H1 (cell line): ENCODE data around the gene KIF21A. TPM values are rescaled to one million over a fixed set of nuclear protein-coding genes. Genes with fewer than 3 reads are reported as not detected.

Source experiments
- CTCF ChIA-PET: fragments of 300-600 bp; sonication (Branson Sonifier 250); formaldehyde crosslinking; loops from one replicate; lab custom pipeline; 2021; ENCODE audit not compliant: partially characterized antibody; lab: Charles Lee
- POLR2A ChIA-PET: fragments of 300-600 bp; sonication (Branson Sonifier 250); formaldehyde crosslinking; loops from one replicate; lab custom pipeline; 2021; ENCODE audit warnings: inconsistent platforms; ENCODE audit not compliant: partially characterized antibody; lab: Charles Lee
- DNase-seq, 2 experiments: peaks; one replicate each; pipeline versions ENCODE4 v3.0.0 to v3.0.0-alpha.2; 2010 to 2022; ENCODE audit warnings: low spot score in 2 of 2, low read depth in 1 of 2, mixed read lengths in 1 of 2
- FAIRE-seq: peaks from 2 replicates; lab custom pipeline; 2011; peaks lifted over from hg19 to GRCh38; lab: Jason Lieb, UNC
- H2AFZ ChIP-seq: 2 replicates; pipeline ENCODE4 v1.8.1; 2012; ENCODE audit warnings: low read length, inconsistent platforms
- H2AK5ac ChIP-seq: 2 replicates; pipeline ENCODE4 v1.6.1; 2013; ENCODE audit warnings: low read depth, low read length
- H2BK120ac ChIP-seq: replicated peaks from 2 replicates; pipeline ENCODE3; 2013; ENCODE audit warnings: low read depth, low read length, inconsistent platforms
- H2BK12ac ChIP-seq: 2 replicates; pipeline ENCODE4 v1.6.1; 2013; ENCODE audit warnings: low read depth, low read length
- H2BK15ac ChIP-seq: 2 replicates; pipeline ENCODE4 v1.6.1; 2013; ENCODE audit warnings: low read length
- H2BK20ac ChIP-seq: 2 replicates; pipeline ENCODE4 v1.6.1; 2013; ENCODE audit warnings: low read length
- H2BK5ac ChIP-seq: 2 replicates; pipeline ENCODE4 v1.6.1; 2013; ENCODE audit warnings: low read depth, low read length
- H3K14ac ChIP-seq: 2 replicates; pipeline ENCODE4 v1.6.1; 2013; ENCODE audit warnings: inconsistent platforms; ENCODE audit not compliant: insufficient read length
- H3K18ac ChIP-seq: 2 replicates; pipeline ENCODE4 v1.6.1; 2013; ENCODE audit warnings: low read length; ENCODE audit errors: extremely low read depth
- H3K23ac ChIP-seq: 2 replicates; pipeline ENCODE4 v1.6.1; 2013; ENCODE audit warnings: inconsistent platforms; ENCODE audit not compliant: insufficient read length
- H3K23me2 ChIP-seq: 2 replicates; pipeline ENCODE4 v1.6.1; 2013; ENCODE audit warnings: low read depth, low read length
- H3K27ac ChIP-seq: 2 replicates; pipeline ENCODE4 v1.6.1; 2011; ENCODE audit warnings: low read depth, low read length, inconsistent platforms
- H3K27me3 ChIP-seq, 4 experiments: replicated peaks in 1 of 4; 1 replicate in 1 of 4; 2 replicates in 3 of 4; pipeline versions ENCODE4 v1.6.1 to v1.8.1; 2011 to 2013; ENCODE audit warnings: low read length in 3 of 4, mild to moderate bottlenecking in 3 of 4, inconsistent platforms in 2 of 4, mixed read lengths in 2 of 4, moderate library complexity in 1 of 4; ENCODE audit not compliant: control insufficient read depth in 3 of 4, insufficient read depth in 3 of 4; ENCODE audit errors: extremely low read depth in 1 of 4
- H3K36me3 ChIP-seq, 4 experiments: 2 replicates each; pipeline versions ENCODE4 v1.6.1 to v1.8.1; 2011 to 2013; ENCODE audit warnings: mild to moderate bottlenecking in 4 of 4, low read length in 3 of 4, moderate library complexity in 2 of 4, control low read depth in 1 of 4, inconsistent platforms in 1 of 4; ENCODE audit not compliant: insufficient read depth in 4 of 4, control insufficient read depth in 2 of 4
- H3K4ac ChIP-seq: replicated peaks from 2 replicates; pipeline ENCODE3; 2013; ENCODE audit warnings: low read length, low read depth, mixed read lengths, inconsistent platforms; ENCODE audit not compliant: insufficient read length
- H3K4me1 ChIP-seq, 4 experiments: replicated peaks in 1 of 4; 1 replicate in 1 of 4; 2 replicates in 3 of 4; pipeline versions ENCODE4 v1.6.1 to v1.8.1; 2011 to 2013; ENCODE audit warnings: low read length in 3 of 4, inconsistent platforms in 2 of 4, mixed read lengths in 1 of 4; ENCODE audit not compliant: insufficient read depth in 4 of 4, control insufficient read depth in 3 of 4
- H3K4me2 ChIP-seq, 2 experiments: 2 replicates each; pipeline versions ENCODE4 v1.6.1 to v1.8.1; 2011 to 2013; ENCODE audit warnings: low read depth in 2 of 2, low read length in 2 of 2, control low read depth in 1 of 2, inconsistent platforms in 1 of 2, mild to moderate bottlenecking in 1 of 2; ENCODE audit not compliant: insufficient read depth in 1 of 2
- H3K4me3 ChIP-seq, 4 experiments: fragments of 200-600, 300-600 bp in 1 of 4; sonication (generic), shearing (Covaris generic), sonication (Bioruptor Twin) in 1 of 4; 2 replicates each; pipeline versions ENCODE4 v1.5.1 to v1.8.1; 2011 to 2016; ENCODE audit warnings: low read length in 4 of 4, low read depth in 3 of 4, control low read depth in 2 of 4, inconsistent platforms in 2 of 4, mild to moderate bottlenecking in 2 of 4, mixed read lengths in 1 of 4, moderate library complexity in 1 of 4; ENCODE audit not compliant: insufficient read depth in 2 of 4; ENCODE audit errors: extremely low read depth in 1 of 4
- H3K56ac ChIP-seq: replicated peaks from 2 replicates; pipeline ENCODE3; 2013; ENCODE audit warnings: low read depth, mild to moderate bottlenecking, mixed read lengths, low read length, inconsistent platforms; ENCODE audit not compliant: insufficient read length
- H3K79me1 ChIP-seq: 2 replicates; pipeline ENCODE4 v1.6.1; 2013; ENCODE audit warnings: low read depth, low read length, control low read depth
- H3K79me2 ChIP-seq, 2 experiments: 2 replicates each; pipeline versions ENCODE4 v1.6.1 to v1.8.1; 2012 to 2013; ENCODE audit warnings: low read length in 2 of 2, mild to moderate bottlenecking in 2 of 2, inconsistent platforms in 1 of 2; ENCODE audit not compliant: insufficient read depth in 2 of 2, control insufficient read depth in 1 of 2
- H3K9ac ChIP-seq, 4 experiments: replicated peaks in 1 of 4; 1 replicate in 1 of 4; 2 replicates in 3 of 4; pipeline versions ENCODE4 v1.6.1 to v1.8.1; 2011 to 2013; ENCODE audit warnings: low read depth in 3 of 4, low read length in 3 of 4, control low read depth in 2 of 4, mild to moderate bottlenecking in 2 of 4, moderate library complexity in 2 of 4, inconsistent platforms in 1 of 4; ENCODE audit errors: extremely low read depth in 1 of 4
- H3K9me3 ChIP-seq, 2 experiments: 2 replicates each; pipeline versions ENCODE4 v1.6.1 to v1.8.1; 2012 to 2013; ENCODE audit warnings: mild to moderate bottlenecking in 2 of 2, moderate library complexity in 2 of 2, control low read depth in 1 of 2, inconsistent platforms in 1 of 2, low read depth in 1 of 2, low read length in 1 of 2, mixed read lengths in 1 of 2; ENCODE audit not compliant: insufficient read depth in 2 of 2
- H4K20me1 ChIP-seq, 2 experiments: replicated peaks in 1 of 2; 2 replicates each; pipeline versions ENCODE3 to v1.8.1; 2011 to 2013; ENCODE audit warnings: inconsistent platforms in 2 of 2, low read length in 2 of 2, mild to moderate bottlenecking in 1 of 2; ENCODE audit not compliant: insufficient read depth in 2 of 2, control insufficient read depth in 1 of 2
- H4K5ac ChIP-seq: 2 replicates; pipeline ENCODE4 v1.6.1; 2013; ENCODE audit warnings: low read length, low read depth, mixed read lengths, inconsistent platforms; ENCODE audit not compliant: insufficient read length
- H4K8ac ChIP-seq: 2 replicates; pipeline ENCODE4 v1.8.0; 2013; ENCODE audit warnings: mild to moderate bottlenecking, moderate library complexity, low read length, inconsistent platforms; ENCODE audit not compliant: insufficient read depth; ENCODE audit errors: extremely low read depth
- H4K91ac ChIP-seq: replicated peaks from 2 replicates; pipeline ENCODE3; 2013; ENCODE audit warnings: low read length, mixed read lengths, inconsistent platforms; ENCODE audit not compliant: insufficient read length
- E2F6 ChIP-seq: IDR thresholded peaks from 2 replicates; pipeline ENCODE4 v1.6.1; 2012; ENCODE audit warnings: inconsistent platforms
- EGR1 ChIP-seq: IDR thresholded peaks from 2 replicates; pipeline ENCODE4 v1.6.1; 2011; ENCODE audit warnings: low read depth, low read length, borderline replicate concordance
- POLR2AphosphoS5 ChIP-seq: IDR thresholded peaks from 2 replicates; pipeline ENCODE4 v1.6.1; 2011; ENCODE audit warnings: low read depth, low read length
- RBBP5 ChIP-seq: IDR thresholded peaks from 2 replicates; pipeline ENCODE4 v1.7.1; 2012; ENCODE audit warnings: low read depth, mild to moderate bottlenecking, inconsistent platforms, low read length, moderate library complexity, borderline replicate concordance
- TAF1 ChIP-seq: IDR thresholded peaks from 2 replicates; pipeline ENCODE4 v1.6.1; 2011; ENCODE audit warnings: mild to moderate bottlenecking, low read depth, low read length
- TCF12 ChIP-seq: IDR thresholded peaks from 2 replicates; pipeline ENCODE4 v1.6.1; 2011; ENCODE audit warnings: low read depth, mild to moderate bottlenecking, low read length
- WGBS, 2 experiments: shearing (Covaris generic) in 1 of 2; methylation state at CpG; one replicate each; pipeline versions ENCODE4 v1.1.6 to v1.1.7; 2013 to 2015; ENCODE audit warnings: low lambda C conversion rate in 2 of 2, mixed read lengths in 2 of 2, inconsistent platforms in 1 of 2, low coverage in 1 of 2, missing lambda C conversion rate in 1 of 2; ENCODE audit not compliant: insufficient replicate concordance in 2 of 2, insufficient coverage in 1 of 2, insufficient read length in 1 of 2; ENCODE audit errors: extremely low coverage in 1 of 2, missing lambda C conversion rate in 1 of 2; 5-methylcytosine and 5-hydroxymethylcytosine counted together
- long read RNA-seq, 2 experiments: library from RNA in 1 of 2; library from capped mRNA in 1 of 2; stranded (forward); transcript quantifications; one replicate each; pipeline ENCODE4 v2.0.0, GENCODE V29; 2021; ENCODE audit warnings: inconsistent platforms in 1 of 2
- polyA minus RNA-seq, 3 experiments: library from RNA; depleted of rRNA, polyadenylated mRNA; stranded (reverse); fragments of >200 nt; gene quantifications; 1 replicate in 2 of 3; 2 replicates in 1 of 3; pipeline ENCODE4 v1.2.3, GENCODE V29; 2011
- polyA plus RNA-seq, 7 experiments: library from polyadenylated mRNA; depleted of rRNA in 3 of 7; stranded (reverse) in 5 of 7; unstranded in 2 of 7; fragments of >200 nt in 5 of 7; fragments of 200-250 nt in 2 of 7; gene quantifications; 1 replicate in 5 of 7; 2 replicates in 1 of 7; 4 replicates in 1 of 7; pipeline versions ENCODE4 v1.2.1 to v1.2.3, GENCODE V29; 2011 to 2013; ENCODE audit warnings: missing spikeins in 2 of 7, mixed read lengths in 2 of 7
- total RNA-seq: library from RNA; stranded (reverse); fragmentation: NEBNext Ultra II Directional; extraction: Animal tissue kit (Norgen Biotek cat#: 25700); gene quantifications from 2 replicates; pipeline ENCODE4 v1.2.1, GENCODE V29; 2021
- TF ChIP-seq, protein P1 (sequence below): IDR thresholded peaks from 2 replicates; pipeline ENCODE4 v1.6.1; 2012; ENCODE audit warnings: inconsistent platforms

The KIF21A gene
- total RNA-seq (26.0 and 36.6 TPM in 2 replicates), polyA plus RNA-seq (2011; rRNA removed) (5.1 and 10.0 TPM in 2 replicates), polyA minus RNA-seq (2011; rRNA and poly(A)+ RNA removed) (25.1 and 50.3 TPM in 2 replicates)
- 14.3 TPM for polyA plus RNA-seq (2011; cell fraction: cytosol; rRNA removed)
- 5.6 TPM for polyA plus RNA-seq (2011; cell fraction: nucleus; rRNA removed)
- polyA plus RNA-seq (2012, experiment 1 of 2): 17.5 to 43.1 TPM (median 22.7 TPM) in 4 replicates
- 1.4 TPM for polyA plus RNA-seq (2012, experiment 2 of 2)
- 15.5 TPM for polyA plus RNA-seq (2013, experiment 1 of 2)
- 17.2 TPM for polyA plus RNA-seq (2013, experiment 2 of 2)
- polyA minus RNA-seq (2011; cell fraction: cytosol; rRNA and poly(A)+ RNA removed): 15.1 TPM
- 61.9 TPM for polyA minus RNA-seq (2011; cell fraction: nucleus; rRNA and poly(A)+ RNA removed)
- long read RNA-seq, experiment 1, partial matches to known transcripts: 5 of 16 reads
- long read RNA-seq, experiment 1, other reads (novel, unspliced or antisense): 9 of 16 reads
- long read RNA-seq, experiment 2, partial matches to known transcripts: 5 of 7 reads
- long read RNA-seq, experiment 2, other reads (novel, unspliced or antisense): 2 of 7 reads

GRCh38 chr12:39443081-39443928, at the start of gene KIF21A:
KIF21A (minus strand) TSS chr12:39443120; CDS start chr12:39442970, 150 bp downstream.
- no peaks in the 10 kb centered on the region for H3K9me3 ChIP-seq
- no peaks in the 10 kb centered on the region for H4K20me1 ChIP-seq
- no peak within 1 kb of the TSS for H2AK5ac ChIP-seq
- peak within 1 kb of the TSS; percentile 81 for H4K91ac ChIP-seq
- no peak within 1 kb of the TSS for H3K23ac ChIP-seq
- H4K5ac ChIP-seq: peak within 1 kb of the TSS; percentile 19
- H3K4me2 ChIP-seq: peak within 1 kb of the TSS; percentile 86 to 88
- peak within 1 kb of the TSS; percentile 74 for H4K8ac ChIP-seq
- H3K27ac ChIP-seq: peak within 1 kb of the TSS; percentile 71; the same call in 1 of the 2 replicates
- no peak within 1 kb of the TSS for H3K4ac ChIP-seq
- H3K56ac ChIP-seq: no peak within 1 kb of the TSS
- no peaks in the 10 kb centered on the region; a peak in 1 of 7 replicates for H3K27me3 ChIP-seq
- WGBS, 2 experiments: 7% methylated on average over 24 of the region's 72 CpGs; no CpG with 5 or more reads in 1 of the 2 experiments
- H2BK12ac ChIP-seq: peak within 1 kb of the TSS; percentile 64; the same call in 1 of the 2 replicates
- H3K36me3 ChIP-seq: no peaks in the 10 kb centered on the region
- peaks cover 6% of the 10 kb centered on the region; the same call in 1 of the 2 replicates for H3K23me2 ChIP-seq
- H3K79me2 ChIP-seq: peaks cover 0 to 39% of the 10 kb centered on the region in 2 experiments; a peak in 2 of 4 replicates
- peak within 1 kb of the TSS; percentile 63 for H3K18ac ChIP-seq
- ChIA-PET CTCF (interaction anchor here (0.7 to 1.7 kb wide), 6 partner anchors 23 to 1774 kb away, joined by 3 to 7 read pairs (median 4); no protein-coding TSS in a partner anchor), POLR2A (interaction anchor here (1.0 to 3.2 kb wide), 8 partner anchors 9 to 568 kb away, joined by 3 to 16 read pairs (median 5); no protein-coding TSS in a partner anchor)
- H2BK20ac ChIP-seq: 0 out of 2 replicates have a peak within 1 kb of the TSS, but pooled peaks have one; percentile 21
- H3K79me1 ChIP-seq: no peaks in the 10 kb centered on the region
- peaks cover 0 to 12% (median 7%) of the 10 kb centered on the region in 4 experiments; a peak in 4 of 7 replicates for H3K4me1 ChIP-seq
- H2BK5ac ChIP-seq: peak within 1 kb of the TSS; percentile 72; the same call in 1 of the 2 replicates
- H2BK120ac ChIP-seq: no peak within 1 kb of the TSS
- peak within 1 kb of the TSS; percentile 47 to 96 (median 72); a peak in 6 of 7 replicates for H3K9ac ChIP-seq
- FAIRE-seq (no peak), DNase-seq (peak; percentile 73 to 85)
- peak within 1 kb of the TSS; percentile 64 to 84 (median 70) for H3K4me3 ChIP-seq
- H3K14ac ChIP-seq: no peak within 1 kb of the TSS
- no peak within 1 kb of the TSS; the same call in 1 of the 2 replicates for H2BK15ac ChIP-seq
- H2AFZ ChIP-seq: peak within 1 kb of the TSS; percentile 83
- TF ChIP-seq TAF1 (peak; percentile 85), RBBP5 (peak; percentile 89; the same call in 1 of the 2 replicates), POLR2AphosphoS5 (peak; percentile 23), EGR1 (no peak), TCF12 (0 out of 2 replicates have a peak, but pooled peaks have one; percentile 6), E2F6 (peak; percentile 63)
- TF ChIP-seq, protein P1, sequence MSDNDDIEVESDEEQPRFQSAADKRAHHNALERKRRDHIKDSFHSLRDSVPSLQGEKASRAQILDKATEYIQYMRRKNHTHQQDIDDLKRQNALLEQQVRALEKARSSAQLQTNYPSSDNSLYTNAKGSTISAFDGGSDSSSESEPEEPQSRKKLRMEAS: peak; percentile 78
